Activated naive CD4-positive, alpha-beta T cell treated with anti-CD3 and anti-CD28 coated beads, Interleukin-2, amount 50 U/mL, for 72 hours (primary cell): ENCODE results near the gene IL4I1. TPM values are rescaled to one million over a fixed set of nuclear protein-coding genes. Genes with fewer than 3 reads are reported as not detected.

Experiments
- ATAC-seq, 2 donors: fragments of 150-1000 bp; cut with Tn5 transposase; 2 replicates each; pipeline ENCODE4 v1.10.0; 2021; ENCODE audit warnings: mild to moderate bottlenecking in 2 of 2, moderate library complexity in 2 of 2
- DNase-seq, 2 donors: peaks; one replicate each; pipeline ENCODE4 v3.0.0; 2021 to 2022; ENCODE audit warnings: low spot score in 2 of 2
- H3K27ac Mint-ChIP-seq, 2 donors: one replicate each; pipeline ENCODE4 v1.8.0; 2022; ENCODE audit warnings: mild to moderate bottlenecking in 2 of 2, mixed read lengths in 2 of 2
- H3K36me3 Mint-ChIP-seq, 2 donors: one replicate each; pipeline ENCODE4 v1.8.0; 2022; ENCODE audit warnings: mixed read lengths in 2 of 2
- H3K9me3 Mint-ChIP-seq, 2 donors: one replicate each; pipeline ENCODE4 v1.8.0; 2022; ENCODE audit warnings: mixed read lengths in 2 of 2
- total RNA-seq, 2 donors: library from RNA; stranded (reverse); gene quantifications; one replicate each; pipeline ENCODE4 v1.2.3, GENCODE V29; 2022

The IL4I1 gene
- total RNA-seq, 2 donors from 2014 or later, result 6.3 to 11.1 TPM

DNA sequence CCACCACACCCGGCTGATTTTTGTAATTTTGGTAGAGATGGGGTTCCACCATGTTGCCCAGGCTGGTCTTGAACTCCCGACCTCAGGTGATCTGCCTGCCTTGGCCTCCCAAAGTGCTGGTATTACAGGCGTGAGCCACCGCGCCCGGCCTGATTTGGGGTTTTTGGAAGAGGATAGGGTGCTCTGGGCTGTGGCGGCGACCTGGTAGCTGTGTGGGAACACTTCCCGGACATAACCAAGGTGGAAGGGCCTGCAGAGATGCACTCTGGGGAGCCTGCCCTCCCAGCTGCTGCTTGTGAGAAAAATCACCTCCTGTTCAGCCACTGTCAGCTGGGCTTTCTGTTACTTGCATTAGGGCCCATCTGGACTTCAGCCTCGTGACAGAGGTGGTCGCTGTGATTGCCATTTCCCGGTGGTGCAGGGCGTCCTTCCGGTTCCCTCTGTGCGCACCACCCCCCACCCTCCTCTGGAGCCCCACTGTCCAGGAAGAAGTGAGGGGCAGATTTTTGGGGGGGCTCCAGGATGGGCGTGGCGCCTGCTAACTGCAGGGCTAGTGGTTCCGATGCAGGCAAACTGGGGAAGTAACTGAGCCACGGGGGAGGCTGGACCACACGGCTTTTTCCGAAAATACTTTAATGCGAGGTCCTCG is 7.5 kb downstream of the IL4I1 start:
- no peak for ATAC-seq
- Mint-ChIP-seq H3K27ac (peak overlapping the region in 1 of 2 donors; percentile 81), H3K36me3 (peaks cover 5 to 12% of the 10 kb centered on the region in 2 donors), H3K9me3 (no peaks in the 10 kb centered on the region)
- no peak for DNase-seq

DNA sequence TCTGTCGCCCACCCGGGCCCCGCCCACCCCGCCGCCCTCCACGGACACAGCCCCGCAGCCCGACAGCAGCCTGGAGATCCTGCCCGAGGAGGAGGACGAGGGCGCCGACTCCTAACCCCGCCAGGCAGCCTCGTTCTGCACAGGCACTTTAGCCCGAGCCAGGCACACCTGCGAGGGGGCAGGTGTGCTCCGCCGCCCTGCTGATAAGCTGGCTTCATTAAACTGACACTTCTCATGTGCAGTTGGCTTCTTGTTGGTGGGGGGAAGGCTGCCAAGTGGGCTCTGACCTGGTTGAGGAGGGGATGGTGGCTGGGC is 8.2 kb downstream of the IL4I1 start:
- DNase-seq, result no peak
- H3K36me3 Mint-ChIP-seq, result peaks cover 5 to 14% of the 10 kb centered on the region in 2 donors

DNA sequence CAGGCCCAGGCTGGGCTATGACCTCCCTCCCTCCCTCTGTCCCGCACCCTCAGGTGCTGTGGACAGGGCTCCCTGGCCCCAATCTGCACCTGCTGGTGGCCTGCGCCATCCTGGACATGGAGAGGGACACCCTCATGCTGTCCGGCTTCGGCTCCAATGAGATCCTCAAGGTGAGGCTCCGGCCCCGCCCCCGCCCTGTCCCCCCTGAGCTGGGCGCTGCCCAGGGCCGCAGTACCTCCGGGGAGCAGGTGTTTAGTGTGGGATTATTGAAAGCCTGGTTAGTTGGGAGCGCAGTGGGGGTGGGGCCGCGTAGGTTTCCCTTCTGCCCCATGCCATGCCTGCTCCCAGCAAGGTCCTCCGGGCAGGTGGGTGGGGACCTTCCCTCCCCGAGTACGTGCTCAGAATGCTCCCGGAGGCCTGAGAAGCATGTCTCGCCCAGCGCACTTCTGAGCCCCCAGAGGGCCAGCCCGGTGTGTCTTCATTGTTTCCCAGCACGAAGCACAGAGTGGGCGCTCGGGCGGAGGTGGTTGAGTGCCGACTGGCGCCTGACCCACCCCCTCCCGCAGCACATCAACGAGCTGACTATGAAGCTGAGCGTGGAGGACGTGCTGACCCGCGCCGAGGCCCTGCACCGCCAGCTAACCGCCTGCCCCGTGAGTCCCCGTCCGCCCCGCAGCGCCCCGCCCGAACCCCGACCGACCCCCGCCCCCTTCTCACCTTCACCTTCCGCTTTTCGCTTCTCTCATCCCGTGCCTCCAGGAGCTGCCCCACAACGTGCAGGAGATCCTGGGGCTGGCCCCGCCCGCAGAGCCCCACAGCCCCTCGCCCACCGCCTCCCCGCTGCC is 8.8 kb downstream of the IL4I1 start:
- Mint-ChIP-seq H3K9me3 (no peaks in the 10 kb centered on the region), H3K36me3 (peaks cover 5 to 19% of the 10 kb centered on the region in 2 donors), H3K27ac (no peak overlapping the region)
- no peak for ATAC-seq
- DNase-seq, result no peak

More for the DNA sequence above, 8.2 kb downstream of the IL4I1 start:
- no peaks in the 10 kb centered on the region for H3K9me3 Mint-ChIP-seq
- no peak for ATAC-seq
- no peak overlapping the region for H3K27ac Mint-ChIP-seq

DNA sequence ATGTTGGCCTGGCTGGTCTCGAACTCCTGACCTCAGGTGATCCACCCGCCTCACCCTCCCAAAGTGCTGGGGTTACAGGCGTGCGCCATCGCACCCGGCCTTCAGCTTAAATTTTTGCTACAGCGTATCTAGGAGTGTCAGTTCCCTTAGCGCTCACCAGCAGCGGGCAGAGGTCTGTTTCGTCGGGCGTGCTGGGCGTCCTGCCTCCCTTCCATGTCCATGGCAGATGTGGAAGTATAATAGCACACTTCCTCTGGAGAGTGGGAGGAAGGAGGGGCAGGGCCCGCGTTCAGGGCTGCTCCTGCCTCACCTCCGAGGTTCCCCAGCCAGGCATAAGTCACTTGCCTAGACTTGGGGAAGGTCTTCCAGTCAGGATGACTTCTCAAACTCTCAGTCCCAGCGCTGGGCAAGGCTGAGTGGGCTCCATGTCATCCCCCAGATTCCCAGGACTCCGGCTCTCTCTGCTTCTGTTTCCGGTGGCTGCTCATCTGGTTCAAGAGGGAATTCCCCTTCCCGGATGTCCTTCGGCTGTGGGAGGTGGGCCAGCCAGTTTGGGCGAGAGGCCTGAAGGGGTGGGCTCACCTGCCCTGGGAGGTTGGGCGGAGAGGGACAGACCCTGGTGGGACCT is 9.5 kb downstream of the IL4I1 start:
- no peak for ATAC-seq
- Mint-ChIP-seq H3K36me3 (peaks cover 5 to 23% of the 10 kb centered on the region in 2 donors), H3K27ac (no peak overlapping the region), H3K9me3 (no peaks in the 10 kb centered on the region)
- no peak for DNase-seq

DNA sequence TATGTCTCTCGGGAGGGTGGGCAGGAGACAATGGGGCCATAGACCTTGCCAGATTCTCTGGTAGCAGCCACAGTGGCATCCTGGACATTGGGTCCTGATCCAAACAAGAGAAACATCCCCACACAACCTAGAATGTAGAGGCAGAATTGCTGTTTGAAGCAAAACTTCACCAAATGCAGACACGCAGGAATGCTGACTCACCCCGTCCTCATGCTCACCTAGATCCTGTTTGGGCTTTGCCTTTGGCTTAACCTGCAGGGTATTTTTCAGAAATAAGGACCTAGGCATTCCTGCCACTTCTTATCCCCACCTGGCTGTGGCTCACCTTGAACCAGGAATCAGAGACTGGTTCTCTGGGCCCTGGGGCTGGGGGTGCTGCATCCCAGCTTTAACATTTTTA is 11.9 kb downstream of the IL4I1 start:
- Mint-ChIP-seq H3K9me3 (no peaks in the 10 kb centered on the region), H3K36me3 (peaks cover 5 to 23% of the 10 kb centered on the region in 2 donors), H3K27ac (no peak overlapping the region)
- no peak for DNase-seq
- ATAC-seq, result no peak

DNA sequence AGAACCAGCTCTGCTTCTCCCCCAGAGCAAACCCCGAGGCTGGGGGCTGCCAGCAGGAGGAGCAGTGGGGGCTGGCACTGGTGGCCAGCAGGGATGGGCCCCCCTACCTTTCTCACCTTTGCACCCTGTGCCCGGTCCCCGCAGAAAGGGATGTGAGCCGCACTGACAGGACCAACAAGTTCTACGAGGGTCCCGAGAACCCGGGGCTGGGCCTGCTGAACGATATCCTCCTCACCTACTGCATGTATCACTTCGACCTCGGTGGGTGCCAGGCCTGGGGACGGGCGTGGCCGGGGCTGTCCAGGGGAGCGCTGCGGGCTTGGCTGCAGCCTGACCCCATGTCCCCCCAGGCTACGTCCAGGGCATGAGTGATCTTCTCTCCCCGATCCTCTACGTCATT is 12.6 kb downstream of the IL4I1 start:
- DNase-seq (no peak), ATAC-seq (no peak)
- Mint-ChIP-seq H3K27ac (no peak overlapping the region), H3K36me3 (peaks cover 5 to 18% of the 10 kb centered on the region in 2 donors), H3K9me3 (no peaks in the 10 kb centered on the region)

DNA sequence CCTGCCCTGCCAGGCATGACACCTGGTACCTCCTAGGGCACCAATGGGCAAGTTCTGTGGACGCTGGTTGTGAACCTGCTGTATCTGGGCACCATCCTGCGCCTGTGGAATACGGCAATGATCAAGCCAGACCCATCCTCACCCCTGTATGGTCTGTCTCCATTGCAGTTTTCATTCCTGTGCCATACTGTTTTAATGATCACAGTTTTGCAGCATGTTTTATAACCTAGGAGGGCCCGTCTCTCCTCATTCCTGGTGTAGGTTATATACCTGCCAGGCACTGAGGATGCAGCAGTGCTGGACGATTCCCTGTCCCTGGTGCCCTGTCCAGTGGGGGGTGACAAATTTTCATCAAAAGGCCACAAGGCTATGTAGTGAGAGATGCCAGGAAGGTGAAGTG is 13.6 kb downstream of the IL4I1 start:
- ATAC-seq (no peak), DNase-seq (no peak)
- H3K27ac Mint-ChIP-seq, result peak overlapping the region in 1 of 2 donors; percentile 4

DNA sequence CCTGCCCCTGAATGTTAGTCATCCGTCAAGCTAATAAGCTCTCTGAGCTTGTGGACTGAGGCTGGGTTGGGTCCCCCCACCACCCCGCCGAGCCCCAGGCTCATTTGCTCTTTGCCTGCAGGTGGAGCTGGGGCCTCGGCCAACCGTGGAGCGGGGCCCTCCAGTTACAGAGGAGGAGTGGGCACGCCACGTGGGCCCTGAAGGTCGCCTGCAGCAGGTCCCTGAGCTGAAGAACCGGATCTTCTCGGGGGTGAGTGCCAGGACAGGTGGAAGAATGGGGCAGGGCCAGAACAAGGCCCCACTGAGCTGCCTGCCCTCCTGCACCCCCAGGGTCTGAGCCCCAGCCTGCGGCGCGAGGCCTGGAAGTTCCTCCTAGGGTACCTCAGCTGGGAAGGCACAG is 14.0 kb downstream of the IL4I1 start:
- ATAC-seq, result no peak
- no peak for DNase-seq
- Mint-ChIP-seq H3K9me3 (no peaks in the 10 kb centered on the region), H3K36me3 (peaks cover 5 to 27% of the 10 kb centered on the region in 2 donors), H3K27ac (no peak overlapping the region)

More for the DNA sequence above, 13.6 kb downstream of the IL4I1 start:
- no peaks in the 10 kb centered on the region for H3K9me3 Mint-ChIP-seq
- H3K36me3 Mint-ChIP-seq, result peaks cover 5 to 24% of the 10 kb centered on the region in 2 donors

DNA sequence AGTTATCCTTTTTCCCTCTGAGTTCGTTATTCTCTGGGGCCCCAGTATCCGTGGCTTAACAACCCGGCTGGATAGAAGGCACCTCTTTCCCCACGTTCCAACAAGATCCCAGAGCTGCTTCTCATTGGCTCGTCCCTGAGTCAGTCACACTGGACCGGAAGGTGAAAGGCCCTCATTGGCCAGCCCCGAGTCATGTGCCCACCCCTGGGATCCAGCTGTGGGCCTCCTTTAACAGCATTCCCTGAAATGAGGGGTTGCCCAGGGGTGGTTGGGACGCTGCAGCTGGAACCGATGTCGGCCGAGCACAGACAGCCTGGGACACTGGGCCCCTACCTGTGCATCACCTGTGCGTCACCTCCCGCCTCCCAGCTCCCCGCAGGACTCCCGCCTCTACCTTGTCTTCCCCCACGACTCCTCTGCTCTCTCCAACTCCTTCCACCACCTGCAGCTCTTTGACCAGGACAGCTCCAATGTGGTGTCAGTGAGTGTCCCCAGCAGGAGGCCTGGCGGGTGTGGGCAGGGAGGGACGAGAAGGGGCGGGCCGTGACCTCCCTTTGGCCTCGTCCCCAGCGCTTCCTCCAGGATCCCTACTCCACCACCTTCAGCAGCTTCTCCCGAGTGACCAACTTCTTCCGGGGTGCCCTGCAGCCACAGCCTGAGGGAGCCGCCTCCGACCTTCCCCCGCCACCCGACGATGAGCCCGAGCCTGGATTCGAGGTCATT is 14.9 kb downstream of the IL4I1 start:
- Mint-ChIP-seq H3K36me3 (peaks cover 5 to 27% of the 10 kb centered on the region in 2 donors), H3K27ac (no peak overlapping the region)
- ATAC-seq, result no peak

DNA sequence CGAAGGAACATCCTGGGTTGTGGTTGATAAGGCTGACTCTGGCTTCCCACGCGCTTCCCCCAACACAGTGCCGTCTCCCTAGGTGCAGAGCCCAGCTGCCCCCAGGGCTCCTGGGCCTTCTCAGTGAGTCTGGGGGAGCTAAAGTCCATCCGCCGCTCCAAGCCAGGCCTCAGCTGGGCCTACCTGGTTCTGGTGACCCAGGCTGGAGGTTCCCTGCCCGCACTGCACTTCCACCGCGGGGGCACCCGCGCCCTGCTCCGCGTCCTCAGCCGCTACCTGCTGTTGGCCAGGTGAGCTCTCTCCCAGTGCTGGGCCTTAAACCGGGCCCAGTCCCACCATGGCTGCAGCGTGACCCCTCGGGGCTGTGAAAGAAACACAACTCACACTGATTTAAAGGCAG is 15.5 kb downstream of the IL4I1 start:
- no peak for DNase-seq
- Mint-ChIP-seq H3K9me3 (no peaks in the 10 kb centered on the region), H3K27ac (no peak overlapping the region), H3K36me3 (peaks cover 5 to 27% of the 10 kb centered on the region in 2 donors)
- ATAC-seq, result no peak

More for the DNA sequence above, 14.9 kb downstream of the IL4I1 start:
- no peaks in the 10 kb centered on the region for H3K9me3 Mint-ChIP-seq
- DNase-seq, result no peak

DNA sequence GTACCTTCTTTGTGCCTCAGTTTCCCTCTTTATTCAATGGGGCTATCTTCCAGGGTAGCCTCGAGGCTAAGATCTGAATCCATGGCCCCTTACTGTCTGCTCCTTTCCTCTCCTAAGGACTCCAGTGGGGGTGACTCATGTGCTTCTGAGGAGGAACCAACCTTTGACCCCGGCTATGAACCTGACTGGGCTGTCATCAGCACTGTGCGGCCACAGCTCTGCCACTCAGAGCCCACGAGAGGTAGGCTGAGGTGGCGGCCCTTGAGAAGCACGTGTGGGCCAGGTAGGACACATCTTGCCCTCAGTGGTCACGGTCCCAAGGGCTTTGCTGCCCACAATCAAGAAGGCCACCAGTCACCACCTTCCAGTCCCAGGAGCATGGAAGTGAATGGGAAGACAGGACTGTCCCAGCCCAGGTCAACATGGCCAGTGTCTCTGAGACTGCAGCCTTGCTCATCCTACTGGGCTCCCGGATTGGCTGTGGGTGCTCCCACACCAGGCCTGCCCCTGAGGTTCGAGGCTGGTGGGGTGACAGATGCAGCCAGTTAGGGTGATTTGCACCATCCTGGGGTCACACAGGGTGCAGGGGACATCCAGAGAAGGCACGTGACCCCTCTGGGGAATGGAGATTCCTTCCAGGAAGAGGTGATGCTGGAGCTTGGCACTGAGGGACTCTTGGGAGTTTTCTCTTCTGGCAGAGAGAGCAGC is 16.4 kb downstream of the IL4I1 start:
- no peak for ATAC-seq
- DNase-seq, result no peak
- Mint-ChIP-seq H3K9me3 (no peaks in the 10 kb centered on the region), H3K36me3 (peaks cover 2 to 27% of the 10 kb centered on the region in 2 donors), H3K27ac (peak overlapping the region in 1 of 2 donors; percentile 44)

DNA sequence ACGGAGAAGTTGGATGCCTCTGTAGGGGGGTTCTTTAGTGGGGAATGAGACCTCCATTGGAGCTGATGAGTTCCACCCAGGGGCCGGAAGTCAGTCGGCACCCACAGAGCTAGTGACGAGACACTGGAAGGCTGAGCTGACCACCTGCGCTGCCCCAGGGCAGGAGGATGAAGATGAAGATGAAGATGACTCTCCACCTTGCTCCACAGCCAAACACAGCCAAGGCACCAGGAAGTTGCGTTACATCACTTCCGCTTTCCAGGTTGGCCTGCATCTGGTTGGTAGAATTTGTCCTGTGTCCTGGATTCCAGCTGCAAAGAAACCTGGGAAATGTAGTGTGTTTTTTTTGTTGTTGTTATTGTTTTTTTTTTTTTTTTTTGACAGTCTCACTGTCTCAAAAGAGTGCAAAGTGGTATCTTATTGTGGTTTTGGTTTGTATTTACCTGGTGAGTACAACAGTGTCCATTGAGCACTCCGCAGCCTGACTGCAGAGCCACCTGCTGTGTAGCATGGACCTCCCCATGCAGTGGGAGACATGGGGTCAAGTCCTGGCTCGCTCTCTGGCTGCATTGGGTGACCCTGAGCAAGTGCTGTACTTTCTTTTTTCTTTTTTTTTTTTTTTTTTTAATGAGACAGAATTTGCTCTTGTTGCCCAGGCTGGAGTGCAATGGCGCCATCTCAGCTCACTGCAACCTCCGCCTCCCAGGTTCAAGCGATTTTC is 17.3 kb downstream of the IL4I1 start:
- H3K27ac Mint-ChIP-seq, result peak overlapping the region in 1 of 2 donors; percentile 40
- H3K36me3 Mint-ChIP-seq, result peaks cover 0 to 27% of the 10 kb centered on the region in 2 donors
- no peaks in the 10 kb centered on the region for H3K9me3 Mint-ChIP-seq
- DNase-seq (no peak), ATAC-seq (no peak)

DNA sequence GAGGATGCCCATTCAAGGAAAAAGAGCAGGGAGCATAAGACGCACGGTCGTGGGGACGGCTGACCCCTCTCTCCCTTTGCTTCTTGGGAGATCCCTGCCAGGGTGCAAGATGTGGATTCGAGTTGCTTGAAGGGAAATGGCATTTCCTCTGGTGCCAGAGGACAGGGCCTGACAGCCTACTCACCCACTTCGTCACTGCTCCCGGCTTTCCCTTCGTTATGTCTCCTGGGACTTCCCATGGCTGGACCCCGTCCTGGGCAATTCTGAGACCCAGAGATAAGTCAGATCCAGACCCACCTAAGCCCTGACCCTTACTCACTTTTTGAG is 18.0 kb downstream of the IL4I1 start:
- H3K36me3 Mint-ChIP-seq, result peaks cover 0 to 27% of the 10 kb centered on the region in 2 donors
- peak overlapping the region in 1 of 2 donors; percentile 50 for H3K27ac Mint-ChIP-seq
- DNase-seq (no peak), ATAC-seq (no peak)
- H3K9me3 Mint-ChIP-seq, result no peaks in the 10 kb centered on the region

DNA sequence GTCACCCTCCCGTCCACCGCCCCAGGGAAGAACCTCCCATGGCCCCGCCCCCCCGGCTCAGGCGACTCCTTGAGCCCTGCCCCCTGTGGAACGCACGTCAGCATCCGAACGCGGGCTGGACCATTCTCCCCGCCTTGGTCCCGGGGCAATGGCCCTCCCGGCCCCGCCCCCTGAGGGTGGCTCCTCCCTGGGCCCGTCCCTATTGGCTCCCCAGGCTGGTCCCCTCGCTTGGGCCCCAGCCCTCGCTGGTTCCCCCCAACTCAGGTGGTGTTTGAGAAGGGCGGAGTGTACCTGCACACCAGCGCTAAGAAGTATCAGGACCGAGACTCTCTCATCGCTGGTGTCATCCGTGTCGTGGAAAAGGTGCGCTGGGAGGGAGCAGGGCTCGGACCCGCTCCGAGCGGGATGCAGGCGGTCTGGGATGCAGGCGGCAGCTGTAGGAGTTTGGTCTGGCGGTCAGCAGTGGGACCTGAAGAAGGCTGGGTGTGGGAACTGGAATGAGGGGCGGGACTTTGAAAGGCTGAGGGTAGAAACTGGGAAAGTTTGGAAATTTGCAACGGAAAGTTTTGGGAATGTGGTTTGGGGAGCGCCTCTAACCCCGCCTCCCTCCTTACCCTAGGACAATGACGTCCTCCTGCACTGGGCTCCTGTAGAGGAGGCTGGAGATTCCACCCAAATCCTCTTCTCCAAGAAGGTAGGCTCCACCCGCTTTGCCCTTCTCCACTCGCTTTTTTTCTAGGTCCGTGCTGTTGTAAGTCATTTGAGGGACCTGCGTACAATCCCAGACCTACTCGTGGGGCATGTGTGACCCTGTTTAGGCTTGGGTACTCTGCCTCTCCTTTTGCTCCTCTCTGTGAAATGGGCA is 18.6 kb downstream of the IL4I1 start:
- Mint-ChIP-seq H3K27ac (no peak overlapping the region), H3K36me3 (peaks cover 0 to 22% of the 10 kb centered on the region in 2 donors), H3K9me3 (no peaks in the 10 kb centered on the region)
- DNase-seq (peak; percentile 98 to 99), ATAC-seq (peak; percentile 77 to 82)
